DND-41 (cell line): ENCODE results near the gene DSCAM.

Experiments used
- ATAC-seq: fragments of 200-7000 bp; cut with Tn5 transposase; 3 replicates; pipeline ENCODE4 v1.9.1; 2021; ENCODE audit warnings: low read depth; ENCODE audit not compliant: insufficient read depth
- DNase-seq: peaks from one replicate; pipeline ENCODE4 v3.0.0-alpha.2; 2020
- H2AFZ ChIP-seq: 2 replicates; pipeline ENCODE4 v1.6.0; 2012; ENCODE audit warnings: low read depth, low read length
- H3K27ac ChIP-seq: 2 replicates; pipeline ENCODE4 v1.5.1; 2012; ENCODE audit warnings: low read length, inconsistent platforms
- H3K27me3 ChIP-seq: fragments of 200-600 bp; sonication (generic); 2 replicates; pipeline ENCODE4 v1.6.0; 2012; ENCODE audit warnings: low read length, mild to moderate bottlenecking, inconsistent platforms; ENCODE audit not compliant: insufficient read depth, poor library complexity
- H3K36me3 ChIP-seq: 2 replicates; pipeline ENCODE4 v1.5.1; 2012; ENCODE audit warnings: low read length, inconsistent platforms; ENCODE audit not compliant: insufficient read depth
- H3K4me1 ChIP-seq: 2 replicates; pipeline ENCODE4 v1.5.1; 2012; ENCODE audit warnings: mild to moderate bottlenecking, low read length; ENCODE audit not compliant: insufficient read depth
- H3K4me2 ChIP-seq: 2 replicates; pipeline ENCODE4 v1.6.0; 2012; ENCODE audit warnings: mild to moderate bottlenecking, moderate library complexity, low read length, inconsistent platforms; ENCODE audit not compliant: insufficient read depth
- H3K4me3 ChIP-seq, 2 experiments: fragments of 200-600 bp in 1 of 2; shearing (Covaris generic) in 1 of 2; 2 replicates each; pipeline ENCODE4 v1.5.1; 2012 to 2016; ENCODE audit warnings: inconsistent platforms in 2 of 2, low read length in 2 of 2, mild to moderate bottlenecking in 2 of 2, low read depth in 1 of 2, moderate library complexity in 1 of 2
- H3K79me2 ChIP-seq: 2 replicates; pipeline ENCODE4 v1.6.0; 2012; ENCODE audit warnings: low read length, inconsistent platforms; ENCODE audit not compliant: insufficient read depth
- H3K9ac ChIP-seq: 2 replicates; pipeline ENCODE4 v1.6.0; 2012; ENCODE audit warnings: low read depth, mild to moderate bottlenecking, inconsistent platforms, low read length, moderate library complexity
- H3K9me3 ChIP-seq: 2 replicates; pipeline ENCODE4 v1.5.1; 2012; ENCODE audit warnings: low read length, moderate library complexity, mild to moderate bottlenecking, inconsistent platforms; ENCODE audit not compliant: insufficient read depth, severe bottlenecking
- H4K20me1 ChIP-seq: 2 replicates; pipeline ENCODE4 v1.6.0; 2012; ENCODE audit warnings: low read length; ENCODE audit not compliant: insufficient read depth
- EZH2 ChIP-seq: IDR thresholded peaks from 3 replicates; pipeline ENCODE4 v1.6.1; 2012; ENCODE audit warnings: borderline replicate concordance, low read depth, mild to moderate bottlenecking, moderate library complexity, low read length, inconsistent platforms; ENCODE audit not compliant: severe bottlenecking
- TF ChIP-seq, protein P1 (sequence below): IDR thresholded peaks from 2 replicates; pipeline ENCODE4 v1.5.1; 2012; ENCODE audit warnings: borderline replicate concordance, low read length, moderate library complexity, mild to moderate bottlenecking; ENCODE audit not compliant: poor library complexity, severe bottlenecking; ENCODE audit errors: extremely low read depth

Gene DSCAM

DNA sequence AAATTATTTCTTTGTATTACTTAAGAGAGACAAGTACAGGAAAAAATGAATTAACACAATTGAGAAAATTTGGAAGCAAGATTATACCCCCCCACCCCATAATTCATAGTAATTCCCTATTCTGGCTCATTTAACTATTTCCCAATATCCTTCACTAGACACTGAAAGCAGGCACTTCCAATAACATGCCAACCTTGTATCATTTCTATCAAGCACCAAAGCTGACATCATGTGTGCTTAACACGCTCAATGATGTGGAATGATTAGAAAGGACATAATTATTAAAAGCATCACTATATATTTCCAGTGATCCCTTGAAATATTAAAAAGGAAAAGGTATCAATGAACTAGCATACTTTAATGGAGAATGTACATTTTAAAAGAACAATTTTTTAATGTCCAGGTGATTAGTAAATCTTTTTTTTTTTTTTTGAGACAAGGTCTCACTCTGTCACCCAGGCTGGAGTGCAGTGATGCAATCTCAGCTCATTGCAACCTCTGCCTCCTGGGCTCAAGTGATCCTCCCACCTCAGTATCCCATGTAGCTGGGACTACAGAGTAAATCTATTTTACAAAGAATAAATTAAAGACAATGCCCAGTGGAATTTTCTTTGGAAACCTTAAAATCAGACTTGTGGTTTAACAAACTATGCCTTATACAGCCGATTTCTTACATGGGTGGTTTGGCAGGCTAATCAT is 443.9 kb downstream of the DSCAM start:
- H3K36me3 ChIP-seq, result no peaks in the 10 kb centered on the region
- no peaks in the 10 kb centered on the region for H4K20me1 ChIP-seq
- H3K9me3 ChIP-seq, result no peaks in the 10 kb centered on the region
- H3K27me3 ChIP-seq, result no peaks in the 10 kb centered on the region
- no peak overlapping the region for H2AFZ ChIP-seq
- H3K79me2 ChIP-seq, result no peaks in the 10 kb centered on the region
- DNase-seq (no peak), ATAC-seq (no peak)
- no peaks in the 10 kb centered on the region for H3K4me1 ChIP-seq
- no peak overlapping the region for H3K27ac ChIP-seq
- H3K9ac ChIP-seq, result no peak overlapping the region
- TF ChIP-seq, protein P1, sequence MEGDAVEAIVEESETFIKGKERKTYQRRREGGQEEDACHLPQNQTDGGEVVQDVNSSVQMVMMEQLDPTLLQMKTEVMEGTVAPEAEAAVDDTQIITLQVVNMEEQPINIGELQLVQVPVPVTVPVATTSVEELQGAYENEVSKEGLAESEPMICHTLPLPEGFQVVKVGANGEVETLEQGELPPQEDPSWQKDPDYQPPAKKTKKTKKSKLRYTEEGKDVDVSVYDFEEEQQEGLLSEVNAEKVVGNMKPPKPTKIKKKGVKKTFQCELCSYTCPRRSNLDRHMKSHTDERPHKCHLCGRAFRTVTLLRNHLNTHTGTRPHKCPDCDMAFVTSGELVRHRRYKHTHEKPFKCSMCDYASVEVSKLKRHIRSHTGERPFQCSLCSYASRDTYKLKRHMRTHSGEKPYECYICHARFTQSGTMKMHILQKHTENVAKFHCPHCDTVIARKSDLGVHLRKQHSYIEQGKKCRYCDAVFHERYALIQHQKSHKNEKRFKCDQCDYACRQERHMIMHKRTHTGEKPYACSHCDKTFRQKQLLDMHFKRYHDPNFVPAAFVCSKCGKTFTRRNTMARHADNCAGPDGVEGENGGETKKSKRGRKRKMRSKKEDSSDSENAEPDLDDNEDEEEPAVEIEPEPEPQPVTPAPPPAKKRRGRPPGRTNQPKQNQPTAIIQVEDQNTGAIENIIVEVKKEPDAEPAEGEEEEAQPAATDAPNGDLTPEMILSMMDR, result no peak
- no peak for TF ChIP-seq EZH2
- H3K4me3 ChIP-seq, result no peak overlapping the region
- H3K4me2 ChIP-seq, result no peak overlapping the region

DNA sequence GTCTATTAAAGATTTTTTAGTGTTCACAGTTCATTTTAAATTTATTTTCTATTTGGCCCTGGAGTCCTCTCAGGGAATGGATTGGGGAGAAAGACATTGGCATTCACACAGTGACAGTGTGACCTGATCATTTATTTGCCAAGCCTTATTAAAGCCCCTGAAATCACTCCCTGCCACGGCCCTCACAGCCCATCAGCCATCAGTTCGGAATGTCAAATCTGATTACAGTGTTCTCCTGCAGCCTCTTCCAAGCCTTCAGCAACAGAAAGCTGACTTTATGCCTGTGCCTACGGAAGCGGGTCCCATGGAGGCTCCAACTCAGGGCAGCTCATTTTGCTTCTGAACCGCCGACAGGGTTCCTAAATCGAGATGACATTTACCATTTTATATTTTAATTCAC is 451.2 kb downstream of the DSCAM start:
- Histone ChIP-seq H3K9ac (no peak overlapping the region), H3K27ac (no peak overlapping the region), H4K20me1 (no peaks in the 10 kb centered on the region), H3K4me2 (no peak overlapping the region), H3K27me3 (peaks cover 12% of the 10 kb centered on the region), H3K79me2 (no peaks in the 10 kb centered on the region), H3K36me3 (no peaks in the 10 kb centered on the region), H2AFZ (no peak overlapping the region), H3K4me1 (no peaks in the 10 kb centered on the region), H3K4me3 (no peak overlapping the region), H3K9me3 (no peaks in the 10 kb centered on the region)
- ATAC-seq, result no peak
- no peak for DNase-seq
- TF ChIP-seq, protein P1, result no peak
- TF ChIP-seq EZH2, result no peak

DNA sequence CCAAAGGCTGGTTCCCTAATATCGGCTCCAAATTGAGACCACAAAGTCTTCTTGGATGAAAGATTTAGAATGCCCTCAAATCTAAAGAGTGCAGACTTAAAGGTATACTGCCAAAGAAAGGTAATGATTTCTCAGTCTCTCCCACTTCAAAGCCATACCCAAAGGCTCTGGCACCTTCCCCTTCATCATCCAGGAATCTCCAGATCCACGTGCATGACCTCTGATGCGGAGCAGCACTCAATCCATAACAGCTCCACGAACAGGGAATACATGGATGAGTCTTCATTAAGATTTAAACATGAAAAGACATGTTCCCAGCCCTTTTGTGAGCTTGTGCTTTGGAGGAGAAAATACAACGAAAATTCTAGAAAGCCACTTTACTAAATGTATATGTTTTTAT is 453.9 kb downstream of the DSCAM start:
- Histone ChIP-seq H3K9ac (no peak overlapping the region), H3K4me1 (no peaks in the 10 kb centered on the region)
- TF ChIP-seq EZH2, result no peak
- TF ChIP-seq, protein P1, result no peak

More for the DNA sequence above, 453.9 kb downstream of the DSCAM start:
- Histone ChIP-seq H3K4me3 (no peak overlapping the region), H3K36me3 (no peaks in the 10 kb centered on the region), H3K9me3 (no peaks in the 10 kb centered on the region), H3K79me2 (no peaks in the 10 kb centered on the region), H3K27me3 (peaks cover 16% of the 10 kb centered on the region), H3K4me2 (no peak overlapping the region), H4K20me1 (no peaks in the 10 kb centered on the region), H3K27ac (no peak overlapping the region), H2AFZ (no peak overlapping the region)
- DNase-seq, result no peak
- ATAC-seq, result no peak
